ENCODE results near the gene NPIPB8. TPM values are rescaled to one million over a fixed set of nuclear protein-coding genes. Genes with fewer than 3 reads are reported as not detected.
A peak's percentile ranks its signal among the peaks of the same experiment; 100 is the strongest.

Gene NPIPB8
- total and polyA plus RNA-seq, 2 of the 13 experiments (the other 11 are each of a cell fraction or from before 2014, with no cell fraction given) = 0.49 to 2.3 TPM

DNA sequence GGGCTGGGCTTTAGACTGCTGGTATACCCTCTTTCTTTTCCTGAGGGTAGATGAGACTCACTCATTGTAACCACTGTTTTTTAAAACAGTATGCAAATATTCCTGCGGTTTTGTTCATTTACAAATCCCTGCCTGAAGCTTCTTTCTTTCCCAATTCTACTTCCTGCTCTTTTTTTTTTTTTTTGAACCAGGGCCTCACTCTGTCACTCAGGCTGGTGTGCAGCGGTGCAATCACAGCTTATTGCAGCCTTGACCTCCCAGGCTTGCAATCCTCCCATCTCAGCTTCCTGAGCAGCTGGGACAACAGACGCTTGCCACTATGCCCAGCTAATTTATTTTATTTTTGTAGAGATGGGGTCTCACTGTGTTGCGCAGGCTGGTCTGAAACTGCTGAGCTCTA, 20.0 kb upstream of the NPIPB8 start:
- WGBS (ENCODE audit: low lambda C conversion rate) = 20% methylated on average over 4 of the region's 4 CpGs
- H3K9me3 ChIP-seq (ENCODE audit: low read length) = no peaks in the 10 kb centered on the region
- no peak overlapping the region for H2AFZ ChIP-seq (ENCODE audit: low read length)
- DNase-seq (ENCODE audit: low spot score) = peak; percentile 82
- peak; percentile 49 for ATAC-seq
- intact Hi-C loops (cut with micrococcal nuclease; ENCODE audit: unreplicated experiment) (loop anchor here (10.0 kb wide), 1 partner anchor 73 kb away; no protein-coding TSS in a partner anchor), in situ Hi-C loops (cut with HindIII; ENCODE audit: extremely low pct_ligation_motif_present, low pct_unique_long_range_greater_than_20kb) (no loop called here)
- BruUV-seq (replicated peaks) = no TSS peak
- no peaks in the 10 kb centered on the region for H4K20me1 ChIP-seq (ENCODE audit: insufficient read depth, low read length)
- CTCF ChIA-PET (ENCODE audit: low intra/inter-chr PET ratio, low total read pairs) = no interaction called here
- no peak overlapping the region for H3K27ac ChIP-seq (ENCODE audit: extremely low read length, insufficient read depth, low read length)
- POLR2A ChIA-PET = interaction anchor here (1.1 to 3.7 kb wide), 4 partner anchors 8 to 79 kb away, joined by 4 to 20 read pairs (median 8); partner anchors contain the start of genes NUPR1, SGF29, SULT1A1 and SULT1A2
- H3K4me1 ChIP-seq (ENCODE audit: insufficient read depth, low read length) = peaks cover 51% of the 10 kb centered on the region
- no peaks in the 10 kb centered on the region for H3K36me3 ChIP-seq (replicated peaks in 1 of 2; ENCODE audit: control insufficient read depth in 1 of 2, insufficient read depth in 2 of 2, low read length in 2 of 2)
- H3K27me3 ChIP-seq (ENCODE audit: control insufficient read depth in 1 of 2, insufficient read depth in 2 of 2, low read length in 2 of 2) = no peaks in the 10 kb centered on the region; a peak in 1 of 5 replicates
- H3K4me2 ChIP-seq (ENCODE audit: low read depth, low read length) = peak overlapping the region; percentile 53
- peak overlapping the region in 1 of 3 experiments; percentile 42; a peak in 2 of 6 replicates for H3K4me3 ChIP-seq (replicated peaks in 1 of 3; ENCODE audit: insufficient read depth in 1 of 3, low read depth in 2 of 3, low read length in 3 of 3)
- no peak for FAIRE-seq
- H3K79me2 ChIP-seq (ENCODE audit: insufficient read depth, low read length) = no peaks in the 10 kb centered on the region
- H3K9ac ChIP-seq (ENCODE audit: insufficient read depth, low read depth, low read length) = no peak overlapping the region
- TF ChIP-seq FOXJ3 (CRISPR knock-in tag; IDR thresholded peaks at IDR 0.05; ENCODE audit: borderline replicate concordance) = 0 out of 2 replicates have a peak, but pooled peaks have one; percentile 43
- TF ChIP-seq ZEB1 (IDR thresholded peaks at IDR 0.05; ENCODE audit: insufficient replicate concordance, low read depth) = no peak
- TF ChIP-seq, protein P1, sequence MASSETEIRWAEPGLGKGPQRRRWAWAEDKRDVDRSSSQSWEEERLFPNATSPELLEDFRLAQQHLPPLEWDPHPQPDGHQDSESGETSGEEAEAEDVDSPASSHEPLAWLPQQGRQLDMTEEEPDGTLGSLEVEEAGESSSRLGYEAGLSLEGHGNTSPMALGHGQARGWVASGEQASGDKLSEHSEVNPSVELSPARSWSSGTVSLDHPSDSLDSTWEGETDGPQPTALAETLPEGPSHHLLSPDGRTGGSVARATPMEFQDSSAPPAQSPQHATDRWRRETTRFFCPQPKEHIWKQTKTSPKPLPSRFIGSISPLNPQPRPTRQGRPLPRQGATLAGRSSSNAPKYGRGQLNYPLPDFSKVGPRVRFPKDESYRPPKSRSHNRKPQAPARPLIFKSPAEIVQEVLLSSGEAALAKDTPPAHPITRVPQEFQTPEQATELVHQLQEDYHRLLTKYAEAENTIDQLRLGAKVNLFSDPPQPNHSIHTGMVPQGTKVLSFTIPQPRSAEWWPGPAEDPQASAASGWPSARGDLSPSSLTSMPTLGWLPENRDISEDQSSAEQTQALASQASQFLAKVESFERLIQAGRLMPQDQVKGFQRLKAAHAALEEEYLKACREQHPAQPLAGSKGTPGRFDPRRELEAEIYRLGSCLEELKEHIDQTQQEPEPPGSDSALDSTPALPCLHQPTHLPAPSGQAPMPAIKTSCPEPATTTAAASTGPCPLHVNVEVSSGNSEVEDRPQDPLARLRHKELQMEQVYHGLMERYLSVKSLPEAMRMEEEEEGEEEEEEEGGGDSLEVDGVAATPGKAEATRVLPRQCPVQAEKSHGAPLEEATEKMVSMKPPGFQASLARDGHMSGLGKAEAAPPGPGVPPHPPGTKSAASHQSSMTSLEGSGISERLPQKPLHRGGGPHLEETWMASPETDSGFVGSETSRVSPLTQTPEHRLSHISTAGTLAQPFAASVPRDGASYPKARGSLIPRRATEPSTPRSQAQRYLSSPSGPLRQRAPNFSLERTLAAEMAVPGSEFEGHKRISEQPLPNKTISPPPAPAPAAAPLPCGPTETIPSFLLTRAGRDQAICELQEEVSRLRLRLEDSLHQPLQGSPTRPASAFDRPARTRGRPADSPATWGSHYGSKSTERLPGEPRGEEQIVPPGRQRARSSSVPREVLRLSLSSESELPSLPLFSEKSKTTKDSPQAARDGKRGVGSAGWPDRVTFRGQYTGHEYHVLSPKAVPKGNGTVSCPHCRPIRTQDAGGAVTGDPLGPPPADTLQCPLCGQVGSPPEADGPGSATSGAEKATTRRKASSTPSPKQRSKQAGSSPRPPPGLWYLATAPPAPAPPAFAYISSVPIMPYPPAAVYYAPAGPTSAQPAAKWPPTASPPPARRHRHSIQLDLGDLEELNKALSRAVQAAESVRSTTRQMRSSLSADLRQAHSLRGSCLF (CRISPR knock-in tag; IDR thresholded peaks at IDR 0.05; ENCODE audit: borderline replicate concordance) = no peak
- peak; percentile 60; the same call in 1 of the 2 replicates for TF ChIP-seq RXRB (CRISPR knock-in tag; IDR thresholded peaks at IDR 0.05; ENCODE audit: borderline replicate concordance)
- TF ChIP-seq ZNF432 (CRISPR knock-in tag; IDR thresholded peaks at IDR 0.05; ENCODE audit: borderline replicate concordance) = no peak
- TF ChIP-seq HNF4G (IDR thresholded peaks at IDR 0.05; ENCODE audit: borderline replicate concordance, low read depth, low read length) = no peak
- no peak for TF ChIP-seq HNF4G (CRISPR knock-in tag; IDR thresholded peaks at IDR 0.05; ENCODE audit: borderline replicate concordance, low read depth)
- TF ChIP-seq, protein P2, sequence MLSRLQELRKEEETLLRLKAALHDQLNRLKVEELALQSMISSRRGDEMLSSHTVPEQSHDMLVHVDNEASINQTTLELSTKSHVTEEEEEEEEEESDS (CRISPR knock-in tag; IDR thresholded peaks at IDR 0.05; ENCODE audit: borderline replicate concordance) = no peak
- TF ChIP-seq, protein P3, sequence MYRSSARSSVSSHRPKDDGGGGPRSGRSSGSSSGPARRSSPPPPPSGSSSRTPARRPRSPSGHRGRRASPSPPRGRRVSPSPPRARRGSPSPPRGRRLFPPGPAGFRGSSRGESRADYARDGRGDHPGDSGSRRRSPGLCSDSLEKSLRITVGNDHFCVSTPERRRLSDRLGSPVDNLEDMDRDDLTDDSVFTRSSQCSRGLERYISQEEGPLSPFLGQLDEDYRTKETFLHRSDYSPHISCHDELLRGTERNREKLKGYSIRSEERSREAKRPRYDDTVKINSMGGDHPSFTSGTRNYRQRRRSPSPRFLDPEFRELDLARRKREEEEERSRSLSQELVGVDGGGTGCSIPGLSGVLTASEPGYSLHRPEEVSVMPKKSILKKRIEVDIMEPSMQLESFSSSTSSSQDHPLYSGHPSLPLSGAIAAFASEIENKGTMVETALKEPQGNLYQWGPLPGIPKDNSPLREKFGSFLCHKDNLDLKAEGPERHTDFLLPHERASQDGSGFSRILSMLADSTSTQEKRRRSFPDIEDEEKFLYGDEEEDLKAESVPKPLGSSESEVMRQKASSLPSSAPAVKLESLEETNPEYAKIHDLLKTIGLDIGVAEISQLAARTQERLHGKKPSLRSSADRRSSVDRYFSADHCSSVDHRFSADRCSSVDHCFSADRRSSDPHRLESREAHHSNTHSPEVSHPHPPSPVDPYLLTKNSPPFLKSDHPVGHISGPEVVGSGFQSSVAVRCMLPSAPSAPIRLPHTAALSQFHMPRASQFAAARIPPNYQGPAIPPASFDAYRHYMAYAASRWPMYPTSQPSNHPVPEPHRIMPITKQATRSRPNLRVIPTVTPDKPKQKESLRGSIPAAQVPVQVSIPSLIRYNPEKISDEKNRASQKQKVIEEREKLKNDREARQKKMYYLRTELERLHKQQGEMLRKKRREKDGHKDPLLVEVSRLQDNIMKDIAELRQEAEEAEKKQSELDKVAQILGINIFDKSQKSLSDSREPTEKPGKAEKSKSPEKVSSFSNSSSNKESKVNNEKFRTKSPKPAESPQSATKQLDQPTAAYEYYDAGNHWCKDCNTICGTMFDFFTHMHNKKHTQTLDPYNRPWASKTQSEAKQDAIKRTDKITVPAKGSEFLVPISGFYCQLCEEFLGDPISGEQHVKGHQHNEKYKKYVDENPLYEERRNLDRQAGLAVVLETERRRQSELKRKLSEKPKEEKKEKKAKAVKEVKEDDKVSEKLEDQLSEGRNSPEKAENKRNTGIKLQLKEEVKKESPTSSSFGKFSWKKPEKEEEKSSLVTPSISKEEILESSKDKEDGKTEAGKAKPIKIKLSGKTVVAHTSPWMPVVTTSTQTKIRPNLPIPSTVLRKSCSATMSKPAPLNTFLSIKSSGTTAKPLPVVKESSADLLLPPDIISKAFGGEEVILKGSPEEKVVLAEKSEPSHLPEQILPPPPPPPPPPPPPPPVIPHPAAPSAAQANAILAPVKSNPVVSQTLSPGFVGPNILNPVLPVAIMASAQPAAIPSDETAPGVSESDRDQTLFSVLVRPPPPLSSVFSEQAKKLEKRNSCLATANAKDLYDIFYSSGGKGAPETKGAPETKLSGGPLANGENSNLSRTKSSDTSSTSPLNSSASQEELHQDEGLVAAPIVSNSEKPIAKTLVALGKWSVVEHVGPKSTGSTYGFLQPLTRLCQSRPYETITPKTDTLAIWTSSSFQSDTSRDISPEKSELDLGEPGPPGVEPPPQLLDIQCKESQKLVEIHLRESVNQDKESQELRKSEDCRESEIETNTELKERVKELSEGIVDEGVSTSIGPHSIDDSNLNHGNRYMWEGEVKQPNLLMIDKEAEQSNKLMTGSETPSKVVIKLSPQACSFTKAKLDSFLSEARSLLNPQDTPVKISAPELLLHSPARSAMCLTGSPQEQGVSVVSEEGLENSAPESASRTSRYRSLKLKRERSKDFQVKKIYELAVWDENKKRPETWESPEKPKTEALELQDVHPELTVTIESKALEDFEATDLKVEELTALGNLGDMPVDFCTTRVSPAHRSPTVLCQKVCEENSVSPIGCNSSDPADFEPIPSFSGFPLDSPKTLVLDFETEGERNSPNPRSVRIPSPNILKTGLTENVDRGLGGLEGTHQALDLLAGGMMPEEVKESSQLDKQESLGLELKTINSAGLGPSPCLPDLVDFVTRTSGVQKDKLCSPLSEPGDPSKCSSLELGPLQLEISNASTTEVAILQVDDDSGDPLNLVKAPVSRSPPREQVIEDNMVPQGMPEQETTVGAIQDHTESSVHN (CRISPR knock-in tag; IDR thresholded peaks at IDR 0.05) = no peak
- TF ChIP-seq MED8 (CRISPR knock-in tag; IDR thresholded peaks at IDR 0.05; ENCODE audit: insufficient replicate concordance) = no peak

All from HepG2 (cell line).